GM20431 (cell line): Measurements from ENCODE around the gene SON.

Experiments
- in situ Hi-C: fragments of 300-500 bp; cut with MseI, MboI; formaldehyde crosslinking; loops from one replicate; pipeline ENCODE4 v1.15.0; 2020; ENCODE audit warnings: low sequenced_read_pairs; ENCODE audit not compliant: unreplicated experiment

Gene SON

GRCh38 chr21:33541756-33542639 lies 840 bp upstream of the SON start, which contains the start of gene GART:
Gene GART (minus strand): TSS chr21:33542117. CDS start chr21:33539315, 2,802 bp downstream.
- in situ Hi-C loops = no loop called here

DNA sequence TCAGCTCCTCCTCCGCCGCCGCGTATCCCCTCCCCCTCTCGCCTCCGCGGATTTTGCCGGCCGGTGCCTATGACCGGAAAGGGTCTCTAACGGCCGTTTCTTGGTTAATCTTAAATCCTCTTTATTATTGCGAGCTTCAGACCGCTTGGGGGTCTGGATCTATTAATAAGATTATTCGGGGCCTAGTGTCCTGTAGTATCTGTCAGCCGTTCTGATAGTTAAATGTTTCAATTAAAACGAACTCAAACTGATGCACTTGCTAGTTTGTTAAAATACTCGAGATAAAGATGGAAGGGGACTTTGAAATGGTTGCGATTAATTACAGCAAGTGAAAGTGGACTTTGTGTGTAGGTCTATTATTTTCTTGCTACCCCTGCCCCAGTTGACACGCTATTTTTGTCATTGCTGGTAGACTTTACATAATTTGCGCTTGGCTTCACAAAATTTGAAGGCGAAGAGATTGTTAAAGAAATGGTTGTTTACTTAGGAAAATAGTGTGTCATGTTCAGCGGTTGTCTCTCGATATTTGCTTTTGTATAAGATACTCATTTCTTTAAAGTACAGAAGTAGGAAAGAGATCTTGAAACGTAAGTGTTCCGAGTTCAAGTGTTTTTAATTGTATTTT lies 779 bp downstream of the SON start:
- in situ Hi-C loops = no loop called here

DNA sequence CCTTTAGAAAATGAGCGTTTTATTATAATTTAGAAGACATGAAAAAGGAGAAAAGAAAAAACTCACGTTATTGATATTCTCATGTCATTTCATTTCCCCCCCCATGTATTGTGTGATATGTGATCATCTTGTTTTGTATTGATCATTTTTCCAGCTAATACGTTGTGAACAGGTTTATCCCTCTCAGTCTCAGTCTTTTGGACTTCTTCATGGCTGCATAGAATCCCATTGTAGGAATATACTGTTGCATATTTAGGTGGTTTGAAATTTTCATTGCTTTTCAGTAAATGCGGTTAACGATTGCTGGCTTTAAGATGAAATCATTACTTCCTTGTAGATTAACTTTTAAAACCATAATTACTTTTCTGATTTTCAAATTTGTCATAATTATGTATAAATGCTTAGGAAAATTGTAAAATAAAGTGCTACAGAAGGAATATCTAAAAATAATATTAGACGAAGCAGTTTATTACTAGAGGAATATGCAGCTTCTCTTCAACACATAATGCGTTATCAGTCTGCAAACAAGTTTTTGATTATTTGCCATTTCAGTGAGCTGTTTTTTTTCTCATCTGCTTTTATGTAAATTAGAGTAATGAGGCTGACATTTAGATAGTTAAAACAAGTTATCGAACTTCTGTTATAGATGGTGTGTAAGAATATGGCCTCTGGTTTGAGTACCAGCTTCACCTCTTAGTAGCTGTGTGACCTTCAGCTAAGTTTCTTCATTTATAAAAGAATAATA lies 1.8 kb downstream of the SON start:
- in situ Hi-C loops = no loop called here

DNA sequence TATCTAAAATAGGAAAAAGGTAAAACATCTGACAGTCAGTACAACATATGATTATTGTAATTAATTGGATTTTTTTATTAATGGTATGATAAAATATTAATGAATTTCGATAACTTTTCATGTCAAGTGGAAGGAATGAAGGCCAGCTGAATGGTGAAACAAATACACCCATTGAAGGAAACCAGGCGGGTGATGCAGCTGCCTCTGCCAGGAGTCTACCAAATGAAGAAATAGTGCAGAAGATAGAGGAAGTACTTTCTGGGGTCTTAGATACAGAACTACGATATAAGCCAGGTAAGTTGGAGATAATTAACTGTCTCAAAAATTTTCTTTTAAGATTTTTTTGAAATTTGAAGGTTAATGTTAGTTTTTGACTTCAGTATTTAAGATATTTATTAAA lies 3.2 kb downstream of the SON start:
- in situ Hi-C loops = no loop called here

DNA sequence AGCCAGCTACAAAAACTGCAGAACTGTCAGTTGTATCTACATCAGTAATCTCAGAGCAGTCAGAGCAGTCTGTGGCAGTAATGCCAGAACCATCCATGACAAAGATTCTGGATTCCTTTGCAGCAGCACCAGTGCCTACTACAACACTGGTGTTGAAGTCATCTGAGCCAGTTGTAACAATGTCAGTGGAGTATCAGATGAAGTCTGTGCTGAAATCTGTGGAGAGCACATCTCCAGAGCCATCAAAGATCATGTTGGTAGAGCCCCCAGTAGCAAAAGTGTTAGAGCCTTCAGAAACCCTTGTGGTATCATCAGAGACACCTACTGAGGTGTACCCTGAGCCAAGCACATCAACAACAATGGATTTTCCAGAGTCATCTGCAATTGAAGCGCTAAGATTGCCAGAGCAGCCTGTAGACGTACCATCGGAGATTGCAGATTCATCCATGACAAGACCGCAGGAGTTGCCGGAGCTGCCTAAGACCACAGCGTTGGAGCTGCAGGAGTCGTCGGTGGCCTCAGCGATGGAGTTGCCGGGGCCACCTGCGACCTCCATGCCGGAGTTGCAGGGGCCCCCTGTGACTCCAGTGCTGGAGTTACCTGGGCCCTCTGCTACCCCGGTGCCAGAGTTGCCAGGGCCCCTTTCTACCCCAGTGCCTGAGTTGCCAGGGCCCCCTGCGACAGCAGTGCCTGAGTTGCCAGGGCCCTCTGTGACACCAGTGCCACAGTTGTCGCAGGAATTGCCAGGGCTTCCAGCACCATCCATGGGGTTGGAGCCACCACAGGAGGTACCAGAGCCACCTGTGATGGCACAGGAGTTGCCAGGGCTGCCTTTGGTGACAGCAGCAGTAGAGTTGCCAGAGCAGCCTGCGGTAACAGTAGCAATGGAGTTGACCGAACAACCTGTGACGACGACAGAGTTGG lies 7.3 kb downstream of the SON start:
- in situ Hi-C loops = no loop called here

- in situ Hi-C loops = no loop called here
Measured at GRCh38 chr21:33550772-33551660, 8.2 kb downstream of the SON start.

- in situ Hi-C loops = no loop called here
Measured at GRCh38 chr21:33551664-33552063, 8.8 kb downstream of the SON start.

DNA sequence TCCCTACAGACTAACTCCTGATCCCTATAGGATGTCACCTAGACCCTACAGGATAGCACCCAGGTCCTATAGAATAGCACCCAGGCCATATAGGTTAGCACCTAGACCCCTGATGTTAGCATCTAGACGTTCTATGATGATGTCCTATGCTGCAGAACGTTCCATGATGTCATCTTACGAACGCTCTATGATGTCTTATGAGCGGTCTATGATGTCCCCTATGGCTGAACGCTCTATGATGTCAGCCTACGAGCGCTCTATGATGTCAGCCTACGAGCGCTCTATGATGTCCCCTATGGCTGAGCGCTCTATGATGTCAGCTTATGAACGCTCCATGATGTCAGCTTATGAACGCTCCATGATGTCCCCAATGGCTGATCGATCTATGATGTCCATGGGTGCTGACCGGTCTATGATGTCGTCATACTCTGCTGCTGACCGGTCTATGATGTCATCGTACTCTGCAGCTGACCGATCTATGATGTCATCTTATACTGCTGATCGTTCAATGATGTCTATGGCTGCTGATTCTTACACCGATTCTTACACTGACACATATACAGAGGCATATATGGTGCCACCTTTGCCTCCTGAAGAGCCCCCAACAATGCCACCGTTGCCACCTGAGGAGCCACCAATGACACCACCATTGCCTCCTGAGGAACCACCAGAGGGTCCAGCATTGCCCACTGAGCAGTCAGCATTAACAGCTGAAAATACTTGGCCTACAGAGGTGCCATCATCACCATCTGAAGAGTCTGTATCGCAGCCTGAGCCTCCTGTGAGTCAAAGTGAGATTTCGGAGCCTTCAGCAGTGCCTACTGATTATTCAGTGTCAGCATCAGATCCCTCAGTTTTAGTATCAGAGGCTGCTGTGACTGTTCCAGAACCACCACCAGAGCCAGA lies 9.5 kb downstream of the SON start:
- in situ Hi-C loops = no loop called here

- in situ Hi-C loops = no loop called here
Measured at GRCh38 chr21:33552999-33553598, 10.3 kb downstream of the SON start.

DNA sequence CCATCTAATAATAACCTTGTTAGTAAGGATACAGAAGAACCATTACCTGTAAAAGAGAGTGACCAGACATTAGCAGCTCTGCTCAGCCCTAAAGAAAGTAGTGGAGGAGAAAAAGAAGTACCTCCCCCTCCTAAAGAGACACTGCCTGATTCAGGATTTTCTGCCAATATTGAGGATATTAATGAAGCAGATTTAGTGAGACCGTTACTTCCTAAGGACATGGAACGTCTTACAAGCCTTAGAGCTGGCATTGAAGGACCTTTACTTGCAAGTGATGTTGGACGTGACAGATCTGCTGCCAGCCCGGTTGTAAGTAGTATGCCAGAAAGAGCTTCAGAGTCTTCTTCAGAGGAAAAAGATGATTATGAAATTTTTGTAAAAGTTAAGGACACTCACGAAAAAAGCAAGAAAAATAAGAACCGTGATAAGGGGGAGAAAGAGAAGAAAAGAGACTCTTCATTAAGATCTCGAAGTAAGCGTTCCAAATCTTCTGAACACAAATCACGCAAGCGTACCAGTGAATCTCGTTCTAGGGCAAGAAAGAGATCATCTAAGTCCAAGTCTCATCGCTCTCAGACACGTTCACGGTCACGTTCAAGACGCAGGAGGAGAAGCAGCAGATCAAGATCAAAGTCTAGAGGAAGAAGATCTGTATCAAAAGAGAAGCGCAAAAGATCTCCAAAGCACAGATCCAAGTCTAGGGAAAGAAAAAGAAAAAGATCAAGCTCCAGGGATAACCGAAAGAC lies 11.6 kb downstream of the SON start:
- in situ Hi-C loops = no loop called here

DNA sequence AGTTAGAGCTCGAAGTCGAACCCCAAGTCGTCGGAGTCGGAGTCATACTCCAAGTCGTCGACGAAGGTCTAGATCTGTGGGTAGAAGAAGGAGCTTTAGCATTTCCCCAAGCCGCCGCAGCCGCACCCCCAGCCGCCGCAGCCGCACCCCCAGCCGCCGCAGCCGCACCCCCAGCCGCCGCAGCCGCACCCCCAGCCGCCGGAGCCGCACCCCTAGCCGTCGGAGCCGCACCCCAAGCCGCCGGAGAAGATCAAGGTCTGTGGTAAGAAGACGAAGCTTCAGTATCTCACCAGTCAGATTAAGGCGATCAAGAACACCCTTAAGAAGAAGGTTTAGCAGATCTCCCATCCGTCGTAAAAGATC lies 12.1 kb downstream of the SON start:
- in situ Hi-C loops = no loop called here

DNA sequence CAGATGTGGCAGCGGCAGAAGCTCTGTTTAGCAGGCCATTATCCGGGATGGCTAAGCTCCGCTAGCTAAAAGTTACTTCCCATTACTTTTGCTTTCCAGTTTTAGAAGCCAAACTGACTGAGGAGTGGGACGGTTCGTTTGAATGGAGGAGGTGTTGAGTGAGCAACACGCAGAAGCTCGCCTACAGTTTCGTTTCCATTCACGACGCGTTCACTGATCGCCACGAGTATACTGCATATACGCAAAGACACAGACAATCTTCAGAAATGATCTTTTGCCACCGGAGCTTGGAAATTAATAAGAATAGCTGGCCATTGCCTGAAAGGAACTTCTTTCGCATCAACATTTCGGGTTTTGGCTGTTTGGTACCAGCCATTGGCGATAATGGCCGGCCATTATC lies 14.6 kb downstream of the SON start:
- in situ Hi-C loops = no loop called here

DNA sequence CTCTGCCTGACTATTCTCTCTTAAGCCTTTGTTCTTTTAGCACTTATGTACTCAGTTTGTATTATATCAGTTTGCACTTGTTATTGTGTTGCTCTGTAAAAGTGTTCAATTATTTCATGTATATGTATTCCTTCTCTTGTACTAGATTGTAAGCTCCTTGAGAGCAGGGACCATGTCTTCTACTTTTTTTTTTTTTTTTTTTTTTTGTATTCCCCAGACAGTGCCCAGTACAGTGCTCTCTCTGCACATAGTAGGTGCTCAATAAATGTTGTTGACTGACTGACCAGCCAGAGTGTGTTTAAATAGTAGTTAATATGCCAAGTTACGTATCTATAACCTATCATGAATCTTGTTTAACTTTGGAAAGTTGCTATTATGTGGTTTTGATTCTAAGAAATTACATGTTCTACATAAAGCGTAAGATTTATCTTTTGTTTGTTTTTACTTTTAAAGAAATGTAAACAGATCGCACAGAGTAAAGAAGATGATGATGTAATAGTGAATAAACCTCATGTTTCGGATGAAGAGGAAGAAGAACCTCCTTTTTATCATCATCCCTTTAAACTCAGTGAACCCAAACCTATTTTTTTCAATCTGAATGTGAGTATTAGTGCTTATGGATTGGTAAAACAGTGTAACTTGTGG lies 16.1 kb downstream of the SON start:
- in situ Hi-C loops = no loop called here

DNA sequence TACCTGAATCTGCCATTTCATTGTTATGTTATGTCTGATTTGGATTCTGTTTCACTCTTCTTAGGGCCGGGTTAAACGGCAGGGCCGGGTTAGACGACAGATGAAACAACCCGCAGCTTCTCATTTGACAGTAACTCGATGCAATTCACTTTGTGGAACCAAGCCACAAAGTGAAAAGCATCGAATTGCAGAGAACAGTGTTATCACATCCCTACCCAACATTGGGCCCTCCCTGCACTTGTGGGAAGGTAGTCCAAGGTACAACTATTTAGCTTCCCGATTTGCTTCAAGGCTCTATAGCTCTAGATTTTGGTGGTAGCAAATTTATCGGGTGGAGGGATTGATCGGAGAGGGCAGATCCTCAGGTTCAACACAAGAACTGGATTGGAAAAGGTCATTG lies 17.0 kb downstream of the SON start:
- in situ Hi-C loops = no loop called here

GRCh38 chr21:33560965-33561364 lies 18.1 kb downstream of the SON start:
- in situ Hi-C loops = no loop called here

GRCh38 chr21:33561373-33561772 lies 18.5 kb downstream of the SON start:
- in situ Hi-C loops = no loop called here
